OCI-LY7 (cell line): ENCODE measurements around the gene ITSN1. TPM values are rescaled to one million over a fixed set of nuclear protein-coding genes. Genes with fewer than 3 reads are reported as not detected.

Experiments
- BruUV-seq: library from RNA; stranded (reverse); fragments of 400-500 nt; replicated peaks from 2 replicates; lab custom pipeline; 2021; lab: Mats Ljungman, UMichigan
- CTCF ChIA-PET: fragments of 300-600 bp; sonication (Branson Sonifier 250); formaldehyde crosslinking; loops from one replicate; lab custom pipeline; 2022; ENCODE audit warnings: antibody characterized with exemption; ENCODE audit not compliant: unreplicated experiment; lab: Charles Lee
- POLR2A ChIA-PET: fragments of 300-600 bp; sonication (Branson Sonifier 250); formaldehyde crosslinking; loops from one replicate; lab custom pipeline; 2022; ENCODE audit warnings: antibody characterized with exemption; lab: Charles Lee
- DNase-seq: peaks from one replicate; pipeline ENCODE4 v3.0.0-alpha.2; 2015; ENCODE audit warnings: low spot score
- H2AFZ ChIP-seq: fragments of 200-600 bp; sonication (generic), shearing (Covaris generic); 2 replicates; pipeline ENCODE4 v1.6.1; 2014; ENCODE audit warnings: mild to moderate bottlenecking, antibody characterized with exemption, low read length, moderate library complexity
- H3K27ac ChIP-seq: fragments of 200-600 bp; sonication (generic); 2 replicates; pipeline ENCODE4 v1.5.1; 2014; ENCODE audit warnings: mixed run types, low read depth, mild to moderate bottlenecking, moderate library complexity, low read length, inconsistent platforms; ENCODE audit not compliant: poor library complexity, severe bottlenecking
- H3K36me3 ChIP-seq: fragments of 200-600 bp; sonication (generic); 2 replicates; pipeline ENCODE4 v1.6.1; 2014; ENCODE audit warnings: mild to moderate bottlenecking, antibody characterized with exemption, low read length, moderate library complexity, mixed read lengths; ENCODE audit not compliant: insufficient read depth
- H3K4me1 ChIP-seq: fragments of 200-600 bp; sonication (generic); 2 replicates; pipeline ENCODE4 v1.5.1; 2014; ENCODE audit warnings: mild to moderate bottlenecking, low read length; ENCODE audit not compliant: insufficient read depth, poor library complexity, severe bottlenecking
- H3K4me2 ChIP-seq: fragments of 200-600 bp; sonication (generic); 2 replicates; pipeline ENCODE4 v1.6.1; 2014; ENCODE audit warnings: mild to moderate bottlenecking, low read length
- H3K4me3 ChIP-seq: fragments of 200-600 bp; sonication (generic); 2 replicates; pipeline ENCODE4 v1.5.1; 2014; ENCODE audit warnings: mild to moderate bottlenecking, low read depth, low read length; ENCODE audit not compliant: poor library complexity, severe bottlenecking
- H3K79me2 ChIP-seq: fragments of 200-600 bp; sonication (generic); 2 replicates; pipeline ENCODE4 v1.6.1; 2016; ENCODE audit warnings: low read depth, mild to moderate bottlenecking, low read length, moderate library complexity, mixed read lengths; ENCODE audit not compliant: insufficient read depth
- H3K9me2 ChIP-seq: fragments of 200-600 bp; sonication (generic); 2 replicates; pipeline ENCODE4 v1.6.1; 2016; ENCODE audit warnings: mild to moderate bottlenecking, low read length, mixed read lengths; ENCODE audit not compliant: insufficient read depth
- H3K9me3 ChIP-seq: fragments of 200-600 bp; sonication (generic); 2 replicates; pipeline ENCODE4 v1.6.1; 2014; ENCODE audit warnings: mild to moderate bottlenecking, mixed run types, low read length, mixed read lengths
- H4K20me1 ChIP-seq: fragments of 200-600 bp; sonication (generic); 2 replicates; pipeline ENCODE4 v1.6.1; 2014; ENCODE audit warnings: mild to moderate bottlenecking, antibody characterized with exemption, low read length, moderate library complexity, mixed read lengths; ENCODE audit not compliant: insufficient read depth
- EZH2phosphoT487 ChIP-seq: fragments of 200-600 bp; sonication (generic); IDR thresholded peaks from 2 replicates; pipeline ENCODE4 v1.6.1; 2018; ENCODE audit warnings: low read depth, borderline replicate concordance, mild to moderate bottlenecking, mixed run types, antibody characterized with exemption, low read length, moderate library complexity, mixed read lengths
- intact Hi-C: fragments of 100-400 bp; cut with micrococcal nuclease; formaldehyde crosslinking; loops from one replicate; pipeline ENCODE4 v1.10.0; 2022; ENCODE audit not compliant: unreplicated experiment
- total RNA-seq, 2 experiments: library from RNA; depleted of rRNA in 1 of 2; stranded (reverse); fragments of >200 nt in 1 of 2; shearing (Covaris generic) in 1 of 2; gene quantifications; 2 replicates each; pipeline ENCODE4 v1.2.3, GENCODE V29; 2014 to 2022
- TF ChIP-seq, protein P1 (sequence below): fragments of 200-600 bp; sonication (generic); conservative IDR thresholded peaks from 2 replicates; pipeline ENCODE4 v1.5.1; 2014; ENCODE audit warnings: mild to moderate bottlenecking, antibody characterized with exemption, low read length, moderate library complexity, mixed read lengths

ITSN1 gene
- total RNA-seq, 2 experiments from 2014 or later: 0.60 to 5.9 TPM

DNA sequence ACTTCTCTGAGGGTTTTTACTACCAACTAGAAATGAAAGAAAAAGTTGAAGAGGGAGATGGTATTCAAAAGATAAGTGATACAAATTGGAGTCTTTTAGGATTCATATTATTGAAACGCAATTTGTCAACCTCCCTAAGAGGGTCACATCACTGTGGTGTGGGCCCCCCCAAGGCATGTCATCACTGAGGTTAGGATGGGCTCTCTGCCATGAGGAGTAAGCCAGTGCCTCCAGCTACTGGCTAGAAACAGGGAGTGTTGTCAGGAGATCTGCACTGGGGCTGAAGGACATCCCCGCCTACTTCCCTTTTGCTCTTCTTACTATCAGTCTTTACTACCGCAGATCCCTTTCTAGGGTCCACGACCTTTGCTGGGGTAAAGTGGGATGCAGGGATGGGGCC lies 25.9 kb downstream of the ITSN1 start:
- TF ChIP-seq, protein P1, sequence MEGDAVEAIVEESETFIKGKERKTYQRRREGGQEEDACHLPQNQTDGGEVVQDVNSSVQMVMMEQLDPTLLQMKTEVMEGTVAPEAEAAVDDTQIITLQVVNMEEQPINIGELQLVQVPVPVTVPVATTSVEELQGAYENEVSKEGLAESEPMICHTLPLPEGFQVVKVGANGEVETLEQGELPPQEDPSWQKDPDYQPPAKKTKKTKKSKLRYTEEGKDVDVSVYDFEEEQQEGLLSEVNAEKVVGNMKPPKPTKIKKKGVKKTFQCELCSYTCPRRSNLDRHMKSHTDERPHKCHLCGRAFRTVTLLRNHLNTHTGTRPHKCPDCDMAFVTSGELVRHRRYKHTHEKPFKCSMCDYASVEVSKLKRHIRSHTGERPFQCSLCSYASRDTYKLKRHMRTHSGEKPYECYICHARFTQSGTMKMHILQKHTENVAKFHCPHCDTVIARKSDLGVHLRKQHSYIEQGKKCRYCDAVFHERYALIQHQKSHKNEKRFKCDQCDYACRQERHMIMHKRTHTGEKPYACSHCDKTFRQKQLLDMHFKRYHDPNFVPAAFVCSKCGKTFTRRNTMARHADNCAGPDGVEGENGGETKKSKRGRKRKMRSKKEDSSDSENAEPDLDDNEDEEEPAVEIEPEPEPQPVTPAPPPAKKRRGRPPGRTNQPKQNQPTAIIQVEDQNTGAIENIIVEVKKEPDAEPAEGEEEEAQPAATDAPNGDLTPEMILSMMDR: no peak
- TF ChIP-seq EZH2phosphoT487: no peak
- H3K9me3 ChIP-seq: no peaks in the 10 kb centered on the region
- H3K4me1 ChIP-seq: no peaks in the 10 kb centered on the region
- no peak overlapping the region for H3K27ac ChIP-seq
- POLR2A ChIA-PET: no interaction called here
- CTCF ChIA-PET: no interaction called here
- H2AFZ ChIP-seq: no peak overlapping the region
- no peak overlapping the region for H3K4me2 ChIP-seq
- H3K9me2 ChIP-seq: no peaks in the 10 kb centered on the region
- no peak for DNase-seq
- intact Hi-C loops: no loop called here
- no peak overlapping the region for H3K4me3 ChIP-seq
- no peaks in the 10 kb centered on the region for H3K79me2 ChIP-seq
- no peaks in the 10 kb centered on the region for H3K36me3 ChIP-seq
- no TSS peak for BruUV-seq
- H4K20me1 ChIP-seq: no peaks in the 10 kb centered on the region

- CTCF ChIA-PET: no interaction called here
- no peaks in the 10 kb centered on the region for H3K9me2 ChIP-seq
Measured at GRCh38 chr21:33668620-33669019, 26.3 kb downstream of the ITSN1 start.

More at GRCh38 chr21:33668620-33669019, 26.3 kb downstream of the ITSN1 start:
- BruUV-seq: no TSS peak
- Histone ChIP-seq H3K4me1 (no peaks in the 10 kb centered on the region), H2AFZ (no peak overlapping the region), H3K4me3 (no peak overlapping the region), H3K79me2 (no peaks in the 10 kb centered on the region), H3K36me3 (no peaks in the 10 kb centered on the region), H3K27ac (no peak overlapping the region), H3K9me3 (no peaks in the 10 kb centered on the region), H3K4me2 (no peak overlapping the region), H4K20me1 (no peaks in the 10 kb centered on the region)
- no peak for TF ChIP-seq EZH2phosphoT487
- TF ChIP-seq, protein P1: no peak
- no peak for DNase-seq
- POLR2A ChIA-PET: no interaction called here
- intact Hi-C loops: no loop called here
